IPS-NIHi7 (cell line): ENCODE results near the gene ADIRF.
A peak's percentile ranks its signal among the peaks of the same experiment; 100 is the strongest.
"Not testable (repeated sequence)": the region's sequence is repeated elsewhere in the genome, so short reads cannot be mapped to it uniquely, and the experiment has no call there.

Experiments
- DNase-seq: peaks from one replicate; pipeline ENCODE4 v3.0.0; 2012; ENCODE audit warnings: mixed read lengths; ENCODE audit errors: extremely low spot score

ADIRF gene

DNA sequence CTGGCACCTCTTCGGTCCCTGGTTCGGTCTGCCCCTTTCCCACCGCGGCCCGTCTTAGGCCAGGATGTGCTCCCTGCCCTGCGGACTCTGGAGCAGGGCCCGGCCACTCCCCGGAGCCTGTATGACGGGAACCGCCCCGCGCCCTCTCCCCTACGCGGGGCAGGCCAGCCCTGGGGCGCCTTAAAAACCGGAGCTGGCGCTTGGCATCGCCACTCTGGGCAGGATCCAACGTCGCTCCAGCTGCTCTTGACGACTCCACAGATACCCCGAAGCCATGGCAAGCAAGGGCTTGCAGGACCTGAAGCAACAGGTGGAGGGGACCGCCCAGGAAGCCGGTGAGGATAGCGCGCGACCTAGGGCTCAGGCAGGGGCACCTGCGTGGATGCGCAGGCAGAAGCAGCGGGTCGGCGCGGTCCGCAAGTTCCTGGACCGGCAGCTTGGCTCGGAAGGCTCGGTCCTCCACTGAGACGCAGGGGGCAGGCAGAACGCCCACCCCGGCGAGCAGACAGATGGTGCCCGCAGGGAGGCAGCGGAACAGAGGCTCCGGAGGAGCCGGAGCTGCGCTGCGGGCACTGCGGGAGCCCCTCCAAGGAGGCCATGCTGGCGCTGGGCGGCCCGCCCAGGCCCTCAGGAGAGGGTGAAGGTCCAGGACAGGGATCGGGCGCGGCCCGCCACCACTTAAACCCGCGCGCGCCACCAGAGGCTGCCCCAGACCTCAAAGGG, at the start of gene ADIRF:
TSS of gene ADIRF (plus strand) at position 212 of the 723 bp plus-strand sequence. CDS start at position 275, 63 bp downstream.
- DNase-seq, result peak; percentile 8

DNA sequence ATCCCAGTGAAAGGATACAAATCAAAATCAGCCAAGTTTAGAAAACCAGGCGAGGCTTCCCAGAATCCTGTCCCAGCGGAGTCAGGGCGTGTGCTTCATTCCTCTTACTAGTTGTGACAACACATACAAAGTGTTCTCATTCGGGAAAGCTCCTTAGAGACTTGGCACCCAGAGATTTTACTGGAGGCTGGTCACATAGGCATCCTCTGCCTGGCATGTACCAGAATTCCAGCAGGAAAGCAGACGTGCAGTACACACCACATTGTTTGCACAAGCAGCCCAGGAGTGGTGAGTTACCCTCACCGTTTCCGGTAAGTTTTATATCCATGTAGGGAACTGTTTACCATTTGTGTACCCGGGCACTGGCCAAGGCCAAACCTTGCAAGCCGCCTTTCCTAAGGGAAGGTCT, 45.7 kb upstream of the ADIRF start:
- no peak for DNase-seq

DNA sequence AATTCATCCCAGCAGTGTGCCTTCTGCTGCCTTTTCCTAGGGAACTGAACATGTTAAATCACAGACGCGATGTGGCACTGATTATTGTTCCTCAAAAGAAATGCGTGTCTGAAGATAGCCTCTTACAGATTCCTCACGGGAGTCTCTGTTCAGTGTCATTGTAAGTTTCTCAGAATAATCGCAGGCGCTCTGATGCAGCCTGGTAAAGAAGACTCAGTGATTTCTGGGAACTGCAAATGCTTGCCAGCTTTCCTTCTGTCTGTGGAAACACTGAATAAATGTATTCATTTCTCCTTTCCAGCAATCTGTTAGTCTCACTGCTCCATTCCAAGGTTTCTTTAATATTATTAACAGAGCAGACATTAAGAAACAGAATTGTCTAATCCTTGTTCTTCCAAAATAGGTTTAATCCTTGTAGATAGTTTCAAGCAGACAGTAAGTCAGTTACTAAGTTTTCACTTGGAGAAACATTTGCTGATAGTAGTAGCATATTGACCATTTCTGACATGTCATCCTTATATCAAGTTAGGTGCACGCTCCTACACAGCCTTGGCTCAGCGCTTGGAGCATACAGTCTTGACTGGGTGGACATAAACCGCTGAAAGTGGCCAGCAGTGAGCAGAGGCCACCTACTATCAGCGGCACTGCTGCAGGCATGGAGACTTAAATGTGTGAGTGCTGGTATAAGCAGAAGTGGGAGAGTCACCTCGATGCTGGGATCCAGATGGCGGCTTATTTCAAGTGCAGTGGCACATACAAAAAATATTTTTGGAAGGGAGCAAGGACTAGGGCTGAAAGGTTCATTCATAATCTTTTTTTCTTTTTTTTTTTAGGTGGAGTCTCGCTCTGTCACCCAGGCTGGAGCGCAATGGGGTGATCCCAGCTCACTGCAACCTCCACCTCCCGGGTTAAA, 38.6 kb upstream of the ADIRF start:
- no peak for DNase-seq

DNA sequence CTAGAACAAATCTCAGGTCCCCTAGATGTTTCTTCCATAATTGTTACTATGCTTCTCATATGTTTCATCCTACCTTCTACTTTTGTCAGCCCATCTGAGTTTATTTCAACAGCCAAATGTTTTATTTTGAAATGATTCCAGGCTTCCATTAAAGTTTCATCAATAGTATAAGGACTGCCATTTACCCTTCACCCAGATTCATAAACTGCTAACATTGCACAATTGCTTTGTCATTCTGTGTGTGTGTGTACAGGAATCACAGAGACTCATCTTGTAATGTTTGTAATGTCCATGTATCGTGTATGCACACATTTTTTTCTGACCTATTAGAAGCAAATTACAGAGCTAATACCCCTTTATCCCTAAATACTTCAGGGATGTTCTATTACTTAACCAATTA, 36.4 kb upstream of the ADIRF start:
- DNase-seq, result no peak

DNA sequence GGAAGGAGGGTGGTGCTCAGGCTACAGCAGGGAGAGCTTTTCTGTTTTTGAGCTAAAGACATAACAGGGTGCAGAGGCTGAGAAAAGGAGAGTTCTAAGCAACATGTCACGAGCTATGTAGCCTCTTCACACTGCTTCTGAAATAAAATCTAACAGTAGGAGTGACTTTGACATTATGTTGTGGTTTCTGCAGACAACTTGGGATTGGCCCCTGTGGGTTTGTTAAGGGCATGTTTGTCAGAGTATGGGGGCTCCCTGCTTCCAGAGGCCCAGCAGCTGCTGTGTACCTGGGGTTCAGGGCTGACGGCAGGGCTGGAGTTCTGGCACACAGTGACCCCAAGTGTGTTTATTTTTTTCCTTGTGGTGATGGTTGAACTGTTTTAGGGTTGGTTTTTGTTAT, 35.6 kb upstream of the ADIRF start:
- DNase-seq, result peak; percentile 8

DNA sequence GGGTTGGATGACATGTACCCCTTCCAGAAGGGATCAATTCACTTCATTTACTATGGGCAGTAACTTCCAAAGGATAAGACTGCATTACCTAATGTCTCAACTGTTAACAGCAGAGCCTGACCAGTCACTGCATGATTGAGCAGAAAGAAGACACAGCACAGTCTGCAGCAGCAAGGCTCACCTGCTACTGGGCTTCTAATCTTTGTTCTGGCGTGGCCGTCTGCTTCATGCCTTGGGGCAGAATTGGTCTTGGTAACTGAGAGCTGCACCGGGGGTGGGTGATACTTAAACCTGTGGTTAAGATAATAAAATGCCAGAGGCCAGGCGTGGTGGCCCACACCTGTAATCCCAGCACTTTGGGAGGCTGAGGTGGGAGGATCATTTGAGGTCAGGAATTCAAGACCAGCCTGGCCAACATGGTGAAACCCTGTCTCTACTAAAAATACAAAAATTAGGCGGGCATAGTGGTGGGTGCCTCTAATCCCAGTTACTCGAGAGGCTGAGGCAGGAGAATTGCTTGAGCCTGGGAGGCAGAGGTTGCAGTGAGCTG, 34.0 kb upstream of the ADIRF start:
- DNase-seq, result peak; percentile 13

DNA sequence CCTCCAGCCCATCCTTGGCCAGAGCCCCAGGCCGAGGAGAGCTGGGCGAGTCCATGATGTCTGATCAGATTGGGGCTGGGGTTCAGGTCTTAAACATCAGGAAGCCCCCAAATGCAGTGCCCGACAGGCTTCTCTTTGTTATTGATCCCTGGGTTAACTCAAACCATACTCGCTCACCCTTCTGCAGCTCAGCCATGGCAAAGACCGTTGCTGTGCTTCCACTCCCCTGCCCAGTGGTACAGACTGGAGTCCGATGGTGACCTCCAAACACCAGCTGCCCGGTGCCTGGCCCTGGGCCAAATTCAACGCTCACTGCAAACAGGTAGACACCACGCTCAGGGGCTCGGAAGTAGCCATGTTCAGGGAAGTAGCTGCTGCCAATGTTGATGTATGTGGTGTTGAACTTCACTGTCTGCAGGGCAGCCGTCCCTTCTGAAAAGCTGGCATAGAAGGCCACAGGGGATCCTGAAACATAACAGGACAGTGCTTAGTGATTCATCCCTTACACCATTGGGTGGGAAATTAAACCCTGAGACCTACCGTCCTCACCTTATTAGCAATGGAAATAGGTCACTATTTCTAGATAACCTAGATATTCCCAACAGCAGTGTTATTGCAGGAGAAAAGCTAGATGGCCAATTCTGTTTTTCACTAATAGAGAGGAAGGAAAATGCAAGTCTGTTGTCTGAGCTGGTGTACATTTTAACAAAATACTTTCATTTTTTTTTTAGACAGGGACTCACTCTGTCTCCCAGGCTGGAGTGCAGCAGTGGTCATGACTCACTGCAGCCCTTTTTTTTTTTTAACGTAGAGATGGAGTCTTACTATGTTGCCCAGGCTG, 31.4 kb upstream of the ADIRF start:
- DNase-seq, result peak; percentile 8

DNA sequence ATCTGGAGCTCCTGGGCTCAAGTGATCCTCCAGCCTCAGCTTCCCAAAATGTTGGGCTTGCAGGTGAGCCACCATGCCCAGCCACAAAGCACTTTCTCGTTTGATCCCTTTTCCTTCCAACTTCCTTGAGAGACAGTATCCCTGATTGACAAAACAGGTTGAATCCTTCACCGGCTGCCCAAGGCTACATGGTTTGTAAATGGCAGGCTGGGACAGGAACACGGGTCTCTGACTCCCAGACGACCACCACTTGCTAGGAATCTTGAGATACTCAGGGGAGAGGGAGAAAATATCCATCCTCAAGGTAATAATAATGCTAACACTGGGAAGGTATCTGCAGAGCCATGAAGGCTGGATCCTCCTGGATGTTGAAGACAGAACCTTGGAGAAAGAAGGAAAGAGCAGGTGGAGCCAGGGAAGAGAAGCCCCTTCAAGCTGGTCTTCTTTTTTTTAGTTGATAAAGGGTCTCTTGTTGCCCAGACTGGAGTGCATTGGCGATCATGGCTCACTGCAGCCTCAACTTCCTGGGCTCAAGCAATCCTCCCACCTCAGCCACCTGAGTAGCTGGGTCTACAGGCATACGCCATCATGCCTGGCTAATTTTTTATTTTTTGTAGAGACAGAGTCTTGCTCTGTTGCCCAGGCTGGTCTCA, 30.7 kb upstream of the ADIRF start:
- DNase-seq, result peak; percentile 5

DNA sequence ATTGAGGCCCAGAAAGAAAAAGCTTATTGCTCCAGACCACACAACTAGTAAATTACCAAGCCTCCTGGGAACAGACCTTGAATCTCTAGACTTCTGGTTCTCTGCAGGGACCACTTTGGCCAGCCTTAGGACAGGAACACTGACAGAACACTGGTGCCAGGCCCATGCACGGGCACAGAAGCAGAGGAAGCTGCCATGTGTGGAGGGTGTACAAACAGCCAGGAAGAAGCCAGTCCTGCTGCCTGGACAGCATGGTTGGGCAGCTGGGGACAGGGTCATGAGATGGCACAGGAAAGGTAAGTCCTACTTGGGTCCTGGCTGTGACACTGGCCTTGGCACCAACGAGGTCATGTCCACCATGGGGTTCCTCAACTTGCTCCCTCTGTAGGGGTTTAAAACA, 30.0 kb upstream of the ADIRF start:
- DNase-seq, result peak; percentile 5

DNA sequence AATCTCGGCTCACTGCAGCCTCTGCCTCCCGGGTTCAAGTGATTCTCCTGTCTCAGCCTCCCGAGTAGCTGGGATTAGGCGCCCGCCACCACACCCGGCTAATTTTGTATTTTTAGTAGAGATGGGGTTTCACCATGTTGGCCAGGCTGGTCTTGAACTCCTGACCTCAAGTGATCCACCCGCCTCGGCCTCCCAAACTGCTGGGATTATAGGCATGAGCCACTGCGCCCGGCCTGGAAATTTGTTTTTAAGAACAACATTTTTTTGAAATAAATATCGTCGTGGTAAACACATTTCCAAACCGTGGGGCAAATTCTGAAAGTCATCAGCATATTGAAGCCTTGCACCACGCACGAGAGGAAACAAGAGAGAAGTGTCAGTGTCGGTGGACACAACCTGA, 28.2 kb upstream of the ADIRF start:
- DNase-seq, result not testable (repeated sequence)

DNA sequence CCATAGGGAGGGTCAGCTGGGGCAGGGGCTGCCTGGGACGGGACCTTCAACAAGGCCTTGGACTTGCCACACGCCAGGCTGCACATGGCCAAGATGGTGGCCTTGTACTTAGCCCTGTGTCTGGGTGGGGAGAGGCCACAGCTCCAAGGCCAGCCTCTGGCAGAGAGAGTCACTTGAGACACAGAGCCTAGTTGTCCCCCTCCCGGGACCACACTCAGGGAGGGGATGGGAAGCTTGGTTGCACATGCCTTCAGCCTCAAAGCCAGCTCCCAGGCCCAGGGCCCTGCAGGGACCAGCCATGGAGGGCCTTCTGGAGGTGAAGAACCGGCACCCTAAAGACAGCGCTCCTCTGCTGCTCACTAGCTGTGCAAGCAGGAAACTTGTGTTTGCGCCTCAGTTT, 27.6 kb upstream of the ADIRF start:
- no peak for DNase-seq

DNA sequence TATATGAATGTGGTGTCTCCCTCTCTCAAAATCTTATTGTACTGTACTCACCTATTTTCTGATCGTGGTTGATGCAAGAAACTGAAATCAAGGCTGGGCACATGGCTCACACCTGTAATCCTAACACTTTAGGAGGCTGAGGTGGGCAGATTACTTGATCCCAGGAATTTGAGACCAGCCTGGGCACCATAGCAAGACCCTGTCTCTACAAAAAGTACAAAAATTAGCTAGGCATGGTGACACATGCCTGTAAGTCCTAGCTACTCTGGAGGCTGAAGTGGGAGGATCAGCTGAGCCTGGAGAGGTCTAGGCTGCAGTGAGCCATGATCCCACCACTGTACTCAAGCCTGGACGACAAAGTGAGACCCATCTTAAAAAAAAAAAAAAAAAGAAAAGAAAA, 26.9 kb upstream of the ADIRF start:
- DNase-seq, result no peak

DNA sequence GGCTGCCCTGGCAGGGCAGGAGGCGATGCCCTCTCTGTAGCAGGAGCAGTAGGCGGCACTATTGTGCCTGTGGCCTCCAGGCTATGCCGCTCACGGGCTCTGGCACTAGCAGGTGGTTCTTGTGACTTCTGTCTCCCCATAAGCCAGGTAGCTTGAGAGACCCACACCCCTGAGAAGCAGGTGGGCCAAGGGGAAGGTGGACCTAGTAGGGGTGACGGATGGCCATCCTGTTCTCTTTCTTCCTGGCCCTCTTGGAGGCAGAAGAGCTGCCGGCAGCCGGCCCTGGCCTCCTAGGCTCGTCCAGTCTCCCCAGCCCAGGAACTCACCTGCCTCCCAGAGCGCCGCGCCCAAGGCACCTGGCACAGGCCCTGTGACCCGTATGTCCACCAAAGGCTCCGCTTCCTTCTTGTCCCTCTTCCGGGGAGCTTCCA, 26.3 kb upstream of the ADIRF start:
- peak; percentile 1 for DNase-seq

DNA sequence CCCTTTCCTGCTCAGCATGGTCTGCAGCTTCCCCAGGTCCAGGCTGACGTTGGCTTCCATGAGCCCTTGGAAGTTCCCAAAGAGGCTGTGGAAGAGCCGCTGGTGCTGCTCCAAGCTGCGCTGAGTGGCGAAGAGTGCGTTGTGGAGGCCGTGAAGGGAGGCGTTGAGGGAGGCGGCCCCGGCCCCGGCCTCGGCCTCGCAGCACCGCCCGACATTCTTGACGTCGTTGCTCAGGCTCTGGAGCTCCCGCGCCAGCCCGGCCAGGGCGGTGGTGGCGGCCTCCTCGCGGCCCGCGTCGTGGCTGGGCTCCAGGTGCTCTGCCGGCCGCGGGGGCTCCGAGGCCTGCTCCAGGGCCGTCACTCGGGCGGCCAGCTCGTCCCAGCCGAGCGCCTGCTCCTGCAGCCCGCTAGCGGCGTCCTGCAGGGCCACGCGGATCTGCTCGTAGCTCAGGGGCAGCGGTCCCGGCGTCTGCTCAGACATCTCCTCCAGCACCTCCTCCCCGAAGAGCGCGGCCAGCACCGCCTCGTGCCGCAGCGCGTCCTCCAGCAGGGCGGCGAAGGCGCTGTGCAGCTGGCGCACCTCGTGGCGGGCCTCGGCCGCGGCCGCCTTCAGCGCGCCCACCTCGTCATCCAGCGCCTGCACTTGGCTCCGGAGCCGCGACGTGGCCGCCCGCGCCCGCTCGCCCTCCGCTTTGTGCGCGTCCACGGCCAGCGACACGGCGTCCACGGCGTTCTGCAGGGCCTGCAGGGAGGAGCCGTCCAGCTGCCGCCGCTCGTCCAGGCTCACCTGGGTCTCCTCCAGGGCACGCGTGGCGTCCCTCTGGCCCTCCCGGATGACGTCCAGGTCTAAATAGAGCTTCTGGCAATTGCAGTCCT, 25.6 kb upstream of the ADIRF start:
- DNase-seq, result peak; percentile 5

DNA sequence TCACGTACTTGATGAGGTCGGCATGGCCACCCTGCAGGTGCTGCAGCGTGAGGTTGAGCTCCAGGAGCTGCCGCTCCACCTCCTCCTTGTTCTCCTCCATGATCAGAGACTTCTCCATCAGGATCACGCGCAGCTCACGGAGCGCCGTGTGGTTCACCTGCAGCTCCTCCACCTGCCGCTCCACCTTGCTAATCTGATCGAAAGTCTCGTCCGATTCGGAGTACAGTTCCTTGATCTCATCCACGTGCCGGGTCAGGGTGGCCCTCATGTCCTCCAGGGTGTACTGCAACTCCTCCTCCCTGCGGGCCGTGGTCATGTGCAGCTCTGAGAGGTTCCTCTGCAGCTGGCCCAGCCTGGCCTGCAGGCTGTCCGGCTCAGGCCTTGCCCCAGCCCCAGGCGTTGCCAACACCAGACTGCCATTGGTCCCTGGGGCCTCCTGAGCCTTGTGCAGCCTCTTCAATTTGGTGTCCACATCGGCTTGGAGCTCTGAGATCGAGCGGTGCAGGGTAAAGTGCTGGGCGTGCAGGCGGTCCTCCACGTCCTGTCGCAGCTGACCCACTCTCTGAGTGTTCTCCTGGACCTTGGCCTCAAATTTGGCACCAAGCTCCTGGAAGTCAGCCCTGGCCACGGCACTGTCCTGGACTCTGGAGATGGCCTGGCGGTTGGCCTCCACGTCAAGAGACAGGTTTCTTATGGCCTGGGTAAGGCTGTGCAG, 24.8 kb upstream of the ADIRF start:
- peak; percentile 3 for DNase-seq

DNA sequence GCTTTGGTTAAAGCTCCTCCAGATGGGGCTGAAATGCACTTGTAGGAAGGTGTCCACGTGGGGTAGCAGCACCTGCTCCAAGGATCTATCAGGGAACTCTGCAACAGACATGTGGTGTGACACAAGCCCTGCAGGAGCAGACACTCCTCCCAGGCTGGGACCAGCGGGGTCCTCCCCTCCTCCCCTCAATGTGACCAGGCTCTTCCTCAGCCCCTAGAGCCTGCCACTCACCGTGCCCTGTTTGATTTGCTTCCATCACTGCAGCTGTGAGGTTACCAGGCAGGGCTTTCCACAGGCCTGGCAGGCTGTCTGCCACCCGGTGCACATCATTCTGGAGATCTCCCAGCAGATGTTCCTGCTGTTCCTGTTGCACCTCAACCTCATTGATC, 24.3 kb upstream of the ADIRF start:
- DNase-seq, result no peak

DNA sequence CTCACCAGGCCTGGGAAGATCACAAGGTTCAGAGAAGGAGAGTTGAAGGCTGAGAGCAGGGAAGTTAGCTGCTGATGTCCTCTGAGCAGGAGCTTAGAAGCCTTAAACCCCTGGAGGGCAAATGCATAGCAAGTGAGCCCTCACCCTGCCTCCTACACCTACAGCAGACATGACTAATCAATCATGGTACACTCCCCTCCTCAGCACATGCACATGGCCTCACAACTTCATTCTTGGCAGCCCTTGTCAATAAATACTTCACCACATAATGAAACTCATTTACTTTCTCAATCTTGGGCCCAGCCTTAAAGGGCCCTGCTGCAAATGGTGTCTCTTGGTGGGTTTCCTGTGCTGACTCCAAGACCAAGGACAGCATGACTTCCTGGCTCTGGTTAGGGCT, 23.8 kb upstream of the ADIRF start:
- DNase-seq, result peak; percentile 3

DNA sequence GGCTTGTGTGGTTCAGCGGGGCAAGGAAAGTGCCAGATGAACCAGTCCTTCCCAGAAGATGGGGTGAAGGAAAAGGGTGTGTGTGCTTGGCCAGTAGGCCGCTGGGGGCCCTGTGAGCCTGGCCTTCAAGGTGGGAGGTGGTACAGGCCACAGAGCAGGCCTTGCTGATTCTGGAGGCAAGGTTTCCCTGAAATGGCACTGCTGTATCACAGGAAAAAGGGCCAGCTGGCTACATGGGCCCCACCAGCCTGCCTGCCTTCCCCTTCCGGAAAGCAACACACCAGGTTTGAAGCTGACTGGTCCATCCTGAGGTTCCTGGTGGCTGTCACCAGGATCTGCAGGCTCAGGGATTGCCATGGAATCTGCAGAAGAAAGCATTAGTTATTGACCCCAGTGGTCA, 23.4 kb upstream of the ADIRF start:
- no peak for DNase-seq

DNA sequence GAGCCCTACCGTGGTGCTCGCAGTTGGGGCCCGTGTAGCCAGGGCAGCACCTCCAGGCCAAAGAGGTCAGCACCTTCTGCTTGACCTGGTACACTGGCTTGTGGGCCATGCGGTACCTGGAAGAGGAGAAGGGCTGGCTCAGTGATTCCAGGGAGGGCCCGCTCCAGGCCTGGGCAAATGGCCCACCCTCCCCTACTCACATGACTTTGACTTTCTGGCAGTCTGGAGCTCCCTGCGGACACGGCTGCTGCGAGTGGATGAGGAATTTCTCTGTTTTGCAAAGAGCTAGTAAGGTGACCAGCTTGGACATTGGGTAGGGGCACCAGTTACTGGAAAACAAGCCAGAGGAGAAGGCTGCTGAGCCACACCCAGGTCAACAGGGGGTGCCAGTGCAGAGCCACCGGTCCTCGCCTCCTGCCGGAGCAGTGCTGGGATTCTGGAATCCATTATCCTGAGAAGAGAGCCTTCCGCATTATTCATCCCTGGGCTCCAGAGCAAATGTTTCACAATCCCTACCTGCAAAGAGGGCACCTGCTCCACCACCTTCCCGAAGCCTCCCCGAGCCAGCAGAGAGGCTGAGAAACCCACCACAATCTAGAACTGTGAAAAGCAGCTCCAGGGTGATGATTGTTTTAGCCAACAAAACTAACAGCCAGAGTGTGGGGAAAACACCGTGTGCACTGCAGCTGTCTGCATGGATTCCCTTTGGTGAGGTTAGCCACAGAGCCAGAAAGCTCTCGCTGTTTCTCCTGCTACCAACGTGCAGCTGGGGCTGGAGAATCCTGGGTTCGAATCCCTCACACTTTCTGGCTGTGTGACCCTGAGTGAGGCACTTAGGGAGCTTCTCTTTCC, 22.7 kb upstream of the ADIRF start:
- DNase-seq, result peak; percentile 83
